ENCODE measurements around the gene DIRAS1.
"Not testable (repeated sequence)": the region's sequence is repeated elsewhere in the genome, so short reads cannot be mapped to it uniquely, and the experiment has no call there.

The DIRAS1 gene

GRCh38 chr19:2679439-2679838 lies 41.7 kb downstream of the DIRAS1 start:
- in situ Hi-C loops (cut with HindIII; ENCODE audit: low sequenced_read_pairs), result no loop called here

GRCh38 chr19:2678948-2679347 lies 42.2 kb downstream of the DIRAS1 start:
- in situ Hi-C loops (cut with HindIII; ENCODE audit: low sequenced_read_pairs), result not testable (repeated sequence)

GRCh38 chr19:2678044-2678671 lies 43.0 kb downstream of the DIRAS1 start:
- in situ Hi-C loops (cut with HindIII; ENCODE audit: low sequenced_read_pairs), result no loop called here

GRCh38 chr19:2676823-2677222 lies 44.3 kb downstream of the DIRAS1 start:
- in situ Hi-C loops (cut with HindIII; ENCODE audit: low sequenced_read_pairs), result no loop called here

- in situ Hi-C loops (cut with HindIII; ENCODE audit: low sequenced_read_pairs), result no loop called here
These were observed 45.3 kb downstream of the DIRAS1 start for GRCh38 chr19:2675892-2676291.

GRCh38 chr19:2670217-2670616 lies 51.0 kb downstream of the DIRAS1 start:
- in situ Hi-C loops (cut with HindIII; ENCODE audit: low sequenced_read_pairs), result no loop called here

- in situ Hi-C loops (cut with HindIII; ENCODE audit: low sequenced_read_pairs), result no loop called here
These were observed 52.9 kb downstream of the DIRAS1 start for GRCh38 chr19:2668175-2668763.

- in situ Hi-C loops (cut with HindIII; ENCODE audit: low sequenced_read_pairs), result not testable (repeated sequence)
These were observed 53.8 kb downstream of the DIRAS1 start for GRCh38 chr19:2667349-2667748.

- in situ Hi-C loops (cut with HindIII; ENCODE audit: low sequenced_read_pairs), result no loop called here
These were observed 54.7 kb downstream of the DIRAS1 start for GRCh38 chr19:2666344-2666994.

- in situ Hi-C loops (cut with HindIII; ENCODE audit: low sequenced_read_pairs), result no loop called here
These were observed 56.1 kb downstream of the DIRAS1 start for GRCh38 chr19:2665103-2665502.

Measured in DLD1 (cell line).